NCI-H2107 (cell line): ENCODE measurements around the gene LMO7.

Experiments
- DNase-seq: peaks from one replicate; lab custom pipeline; 2025; lab: John Stamatoyannopoulos, UW

LMO7 gene

DNA sequence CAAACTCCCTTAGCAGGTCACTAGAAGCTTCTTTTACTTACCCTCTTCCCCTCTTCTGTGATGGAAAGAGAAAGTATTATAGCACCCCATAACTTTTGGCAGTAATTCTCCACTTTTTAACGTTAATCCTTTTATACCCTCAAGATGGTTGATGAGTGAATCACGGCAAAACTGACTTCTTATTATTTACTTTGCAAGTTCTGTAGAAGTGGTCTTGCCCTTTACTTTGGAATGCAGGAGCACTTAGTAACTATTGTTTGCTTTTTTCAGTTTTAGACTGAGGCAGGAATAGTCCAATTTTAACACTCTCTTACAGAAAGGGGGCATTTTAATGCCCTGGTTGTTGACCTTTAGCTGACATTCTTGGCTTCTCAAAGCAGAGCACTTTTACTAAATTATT is 260.1 kb downstream of the LMO7 start:
- no peak for DNase-seq

DNA sequence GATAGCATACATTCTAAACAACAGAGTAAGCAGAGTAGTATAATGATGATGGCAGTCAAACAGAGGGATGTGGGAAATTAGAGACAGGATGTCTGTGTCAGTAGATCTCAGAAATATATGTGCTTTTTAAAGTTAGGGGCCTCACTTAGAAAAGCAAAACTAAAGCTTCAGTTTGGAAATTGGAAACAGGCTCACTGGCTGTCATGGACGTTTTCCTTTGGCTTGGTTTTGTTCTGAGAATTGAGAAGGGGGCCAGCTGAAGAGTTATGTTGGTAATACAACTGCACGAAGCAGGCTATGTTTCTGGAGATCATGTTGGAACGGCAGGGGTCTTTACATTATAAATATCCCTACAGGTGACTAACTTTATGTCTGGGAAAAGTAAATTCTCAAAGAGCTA is 261.3 kb downstream of the LMO7 start:
- no peak for DNase-seq

DNA sequence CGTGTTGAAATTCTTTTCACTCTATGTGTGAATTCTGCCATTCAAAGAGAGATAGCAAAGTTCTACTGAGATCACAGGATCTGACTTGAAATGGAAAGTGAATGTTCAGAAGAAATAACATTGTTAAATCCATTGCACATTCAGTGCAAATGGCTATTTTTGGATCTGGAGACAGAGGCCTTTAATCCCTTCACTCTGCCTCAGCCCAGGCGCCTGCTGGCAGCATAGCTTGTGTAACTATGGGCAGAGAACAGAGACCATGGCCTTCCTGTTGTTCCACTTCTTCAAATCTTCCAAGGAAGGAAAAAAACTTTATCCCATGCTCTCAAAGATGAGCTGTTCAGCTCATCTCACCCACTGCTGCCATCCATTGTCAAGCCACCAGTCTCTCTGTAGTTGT is 265.4 kb downstream of the LMO7 start:
- no peak for DNase-seq

DNA sequence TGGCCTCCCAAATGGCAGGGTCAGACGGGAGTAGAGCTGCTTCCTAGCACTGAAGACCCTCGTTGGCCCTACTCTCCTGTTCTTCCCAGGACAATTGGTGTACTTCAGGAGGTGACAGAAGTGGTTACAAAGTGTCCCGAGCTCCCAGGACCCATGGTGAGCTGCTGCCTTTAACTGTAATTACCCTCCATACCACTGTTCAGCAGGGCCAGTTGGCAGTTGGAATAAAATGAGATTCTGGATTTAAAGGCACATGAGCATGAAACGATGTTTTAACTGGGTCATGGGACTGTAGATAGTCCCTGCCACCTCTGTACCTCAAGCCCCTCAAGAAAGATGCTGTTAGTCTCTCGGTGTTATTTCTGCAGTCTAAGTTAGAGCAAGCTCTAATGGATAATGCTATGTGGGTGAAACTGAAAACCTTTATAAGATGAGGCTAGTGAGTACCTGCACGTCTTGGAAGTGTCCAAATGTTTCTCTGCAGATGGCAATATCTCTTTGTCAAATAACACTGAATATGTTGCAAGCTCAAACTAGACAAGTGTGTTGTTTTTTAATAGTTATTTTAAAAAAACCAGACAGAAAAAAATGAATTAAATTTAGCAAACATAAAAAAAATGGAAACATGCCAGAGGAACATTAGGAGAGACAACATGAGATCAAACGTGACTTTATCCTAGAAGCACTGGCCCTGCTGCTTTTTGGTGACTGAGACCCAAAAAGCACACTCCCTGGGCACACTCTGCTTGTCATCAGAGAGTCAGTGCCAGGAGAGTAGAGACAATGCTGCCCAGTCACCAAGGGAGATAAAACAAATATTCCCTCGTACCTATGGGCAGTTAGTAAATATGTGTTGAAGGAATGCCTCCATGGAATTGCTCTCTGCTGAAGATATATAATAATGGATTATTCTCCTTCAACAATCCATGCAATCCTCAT is 266.3 kb downstream of the LMO7 start:
- DNase-seq = no peak

DNA sequence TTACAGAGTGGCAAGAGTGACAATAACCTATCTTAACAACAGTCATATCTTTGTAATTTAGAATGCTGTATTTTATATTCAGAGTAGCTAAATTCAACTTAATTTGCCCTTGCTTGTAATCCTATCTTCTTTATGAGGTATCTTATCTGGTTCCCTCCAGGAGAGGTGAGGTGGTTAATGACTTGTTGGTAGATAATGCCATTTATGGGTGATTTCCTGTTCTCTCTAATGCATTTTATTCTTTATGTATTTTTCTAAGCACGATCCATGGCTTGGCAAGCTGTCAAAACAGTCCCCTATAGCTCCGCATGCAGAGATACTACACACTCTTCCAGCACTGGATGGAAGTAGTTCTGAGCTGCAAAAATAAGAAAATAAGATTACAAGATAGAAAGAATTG is 267.9 kb downstream of the LMO7 start:
- no peak for DNase-seq

DNA sequence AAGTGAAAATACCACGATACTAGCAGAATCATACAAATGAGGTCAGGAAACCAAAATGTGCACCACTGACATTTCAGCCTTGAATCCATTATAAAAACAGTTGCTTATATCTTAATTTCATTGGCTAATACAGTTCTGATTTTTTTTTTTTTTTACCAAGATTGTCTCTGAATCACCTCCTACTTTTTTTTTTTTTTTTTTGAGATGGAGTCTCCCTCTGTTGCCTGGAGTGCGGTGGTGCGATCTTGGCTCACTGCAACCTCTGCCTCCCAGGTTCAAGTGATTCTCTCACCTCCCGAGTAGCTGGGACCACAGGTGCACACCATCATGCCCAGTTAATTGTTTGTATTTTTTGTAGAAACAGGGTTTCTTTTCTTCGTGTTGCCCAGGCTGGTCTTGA is 270.2 kb downstream of the LMO7 start:
- DNase-seq = no peak

DNA sequence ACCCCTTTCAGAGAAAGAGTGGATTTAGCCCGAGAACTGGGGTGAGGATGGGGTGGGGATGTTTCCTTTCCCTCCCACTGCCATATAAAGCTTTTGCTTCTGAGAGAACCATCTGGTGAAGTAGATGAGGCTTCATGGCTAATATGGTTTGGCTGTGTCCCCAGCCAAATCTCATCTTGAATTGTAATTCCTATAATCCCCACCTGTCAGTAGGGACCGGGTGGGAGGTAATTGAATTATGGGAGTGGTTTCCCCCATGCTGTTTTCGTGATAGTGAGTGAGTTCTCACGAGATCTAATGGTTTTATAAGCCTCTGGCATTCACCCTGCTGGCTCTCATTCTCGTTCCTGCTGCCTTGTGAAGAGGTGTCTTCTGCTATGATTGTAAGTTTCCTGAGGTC is 270.9 kb downstream of the LMO7 start:
- no peak for DNase-seq

DNA sequence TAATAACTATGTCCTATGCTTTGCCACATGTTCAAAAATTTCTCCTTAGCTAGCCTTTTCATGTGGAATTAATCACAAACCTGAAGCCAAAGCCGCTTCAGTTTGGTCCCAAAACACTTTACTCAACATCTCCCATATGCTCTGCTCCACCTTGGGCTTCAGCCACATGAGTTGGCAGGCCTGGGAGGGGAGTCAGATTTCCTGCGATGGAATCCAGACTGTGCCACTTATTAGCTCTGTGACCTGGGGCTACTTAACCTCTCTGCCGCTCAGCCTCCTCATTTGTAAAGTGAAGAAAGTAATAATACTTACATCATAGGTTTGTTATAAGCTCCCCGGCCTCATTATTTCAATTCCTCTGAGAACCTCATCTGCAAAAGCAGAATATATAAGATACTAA is 272.0 kb downstream of the LMO7 start:
- no peak for DNase-seq
